GM21367 (cell line): Measurements from ENCODE around the gene CDH8.
"Not testable (repeated sequence)": the region's sequence is repeated elsewhere in the genome, so short reads cannot be mapped to it uniquely, and the experiment has no call there.

ENCODE experiments used
- ATAC-seq: cut with Tn5 transposase; IDR thresholded peaks from one replicate; pipeline ENCODE4 v1.9.1; 2021; ENCODE audit not compliant: unreplicated experiment

The CDH8 gene

GRCh38 chr16:61937646-61938045, 98.6 kb downstream of the CDH8 start:
- ATAC-seq = no peak

- no peak for ATAC-seq
Measured at GRCh38 chr16:61936522-61936921, 99.7 kb downstream of the CDH8 start.

- ATAC-seq = no peak
Measured at GRCh38 chr16:61934601-61935000, 101.6 kb downstream of the CDH8 start.

GRCh38 chr16:61929776-61930175, 106.5 kb downstream of the CDH8 start:
- ATAC-seq = no peak

- no peak for ATAC-seq
Measured at GRCh38 chr16:61926766-61927165, 109.5 kb downstream of the CDH8 start.

- no peak for ATAC-seq
Measured at GRCh38 chr16:61923629-61924028, 112.6 kb downstream of the CDH8 start.

GRCh38 chr16:61921373-61921772, 114.9 kb downstream of the CDH8 start:
- no peak for ATAC-seq

- not testable (repeated sequence) for ATAC-seq
Measured at GRCh38 chr16:61917865-61918826, 118.1 kb downstream of the CDH8 start.

GRCh38 chr16:61915569-61915968, 120.7 kb downstream of the CDH8 start:
- ATAC-seq = no peak

GRCh38 chr16:61909074-61909473, 127.2 kb downstream of the CDH8 start:
- no peak for ATAC-seq

- no peak for ATAC-seq
Measured at GRCh38 chr16:61908426-61908825, 127.8 kb downstream of the CDH8 start.

GRCh38 chr16:61901689-61902088, 134.5 kb downstream of the CDH8 start:
- ATAC-seq = no peak

- no peak for ATAC-seq
Measured at GRCh38 chr16:61900482-61900881, 135.8 kb downstream of the CDH8 start.

- ATAC-seq = no peak
Measured at GRCh38 chr16:61897657-61898056, 138.6 kb downstream of the CDH8 start.

GRCh38 chr16:61892531-61892930, 143.7 kb downstream of the CDH8 start:
- no peak for ATAC-seq

GRCh38 chr16:61891460-61891859, 144.8 kb downstream of the CDH8 start:
- no peak for ATAC-seq

- no peak for ATAC-seq
Measured at GRCh38 chr16:61890386-61890785, 145.9 kb downstream of the CDH8 start.

GRCh38 chr16:61887903-61888302, 148.3 kb downstream of the CDH8 start:
- ATAC-seq = no peak

- ATAC-seq = no peak
Measured at GRCh38 chr16:61885343-61885742, 150.9 kb downstream of the CDH8 start.

GRCh38 chr16:61879306-61879705, 156.9 kb downstream of the CDH8 start:
- ATAC-seq = no peak

GRCh38 chr16:61877436-61877835, 158.8 kb downstream of the CDH8 start:
- no peak for ATAC-seq

GRCh38 chr16:61872778-61873119, 163.5 kb downstream of the CDH8 start:
- ATAC-seq = no peak
